NB4 (cell line): ENCODE measurements around the gene ARPC5L.
"Not testable (repeated sequence)": the region's sequence is repeated elsewhere in the genome, so short reads cannot be mapped to it uniquely, and the experiment has no call there.

Experiments
- DNase-seq: peaks from one replicate; pipeline ENCODE4 v3.0.0; 2010; ENCODE audit warnings: low read depth
- H3K4me3 ChIP-seq: one replicate; pipeline ENCODE4 v1.5.1; 2011; ENCODE audit warnings: mild to moderate bottlenecking, low read depth, low read length, moderate library complexity
- CTCF ChIP-seq: IDR thresholded peaks from one replicate; pipeline ENCODE4 v1.5.1; 2012; ENCODE audit warnings: low read depth, low read length
- MAX ChIP-seq: IDR thresholded peaks from 2 replicates; pipeline ENCODE4 v1.6.1; 2011; ENCODE audit warnings: low read depth, low read length
- MYC ChIP-seq: IDR thresholded peaks from 2 replicates; pipeline ENCODE4 v1.6.1; 2011; ENCODE audit warnings: low read depth, low read length
- POLR2A ChIP-seq: IDR thresholded peaks from 2 replicates; pipeline ENCODE4 v1.6.1; 2011; ENCODE audit warnings: mild to moderate bottlenecking; ENCODE audit not compliant: insufficient read length; ENCODE audit errors: extremely low read depth

Gene ARPC5L

GRCh38 chr9:124899845-124900244 lies 37.9 kb downstream of the ARPC5L start:
- TF ChIP-seq MYC (no peak), CTCF (no peak), MAX (no peak), POLR2A (no peak)
- no peak for DNase-seq
- no peak overlapping the region for H3K4me3 ChIP-seq

DNA sequence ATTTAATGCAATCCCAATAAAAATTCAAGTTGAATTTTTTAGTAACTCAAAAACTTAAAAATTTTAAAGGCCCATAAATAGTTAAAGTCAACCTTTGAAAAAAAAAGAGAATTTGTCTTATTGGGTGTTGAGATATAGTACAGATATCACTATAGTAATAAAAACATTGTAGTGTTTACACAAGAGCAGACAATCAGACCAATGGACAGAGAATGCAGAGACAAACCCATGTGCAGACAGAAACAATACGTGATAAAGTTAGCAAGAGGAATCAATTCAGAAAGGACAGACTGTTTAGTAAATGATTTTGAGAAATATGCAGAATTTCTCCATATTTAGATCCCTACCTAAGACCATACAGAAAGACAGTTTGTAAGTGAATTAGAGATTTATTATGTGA lies 45.0 kb downstream of the ARPC5L start:
- TF ChIP-seq MYC (no peak), POLR2A (no peak), CTCF (no peak), MAX (no peak)
- H3K4me3 ChIP-seq, result no peak overlapping the region
- no peak for DNase-seq

DNA sequence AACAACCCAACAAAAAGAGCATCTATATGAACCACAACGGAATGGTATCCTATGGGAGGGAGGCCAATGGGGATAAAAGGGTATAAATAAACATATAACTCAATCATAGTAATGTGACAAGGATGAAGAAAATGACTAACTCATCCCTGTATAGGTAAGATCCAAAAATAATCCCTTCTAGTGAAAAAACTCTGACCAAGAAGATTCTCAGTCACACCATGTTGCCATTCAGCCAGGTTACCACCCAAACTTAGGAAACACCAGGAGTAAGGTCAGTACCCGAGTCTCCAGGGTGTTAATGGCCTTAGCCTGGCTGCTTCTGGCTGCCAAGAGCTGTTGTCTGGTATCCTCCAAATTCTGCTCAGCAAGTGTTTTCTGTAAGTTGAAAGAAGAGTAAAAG lies 46.2 kb downstream of the ARPC5L start:
- DNase-seq, result peak; percentile 46
- TF ChIP-seq POLR2A, result no peak
- no peak for TF ChIP-seq MYC
- TF ChIP-seq CTCF, result no peak
- no peak for TF ChIP-seq MAX
- H3K4me3 ChIP-seq, result no peak overlapping the region

DNA sequence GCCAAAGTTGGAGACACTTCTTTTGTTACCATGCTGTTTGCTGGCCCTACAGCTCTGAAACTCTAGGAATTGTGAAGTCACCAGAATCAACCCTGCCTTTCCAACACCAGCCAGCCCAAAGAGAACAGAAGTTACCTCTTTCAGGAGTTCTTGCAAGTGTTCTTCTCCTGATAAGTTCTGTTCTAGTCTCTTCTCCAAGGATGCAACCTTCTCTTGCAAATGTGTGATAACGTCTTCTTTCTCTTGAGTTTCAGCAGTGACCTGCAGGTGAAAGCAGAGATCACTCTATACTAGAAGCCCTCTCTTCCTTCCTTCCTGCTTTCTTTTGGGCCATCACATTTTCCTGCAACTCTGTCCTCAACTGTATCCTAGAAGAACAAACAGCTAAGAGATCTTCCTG lies 49.8 kb downstream of the ARPC5L start:
- no peak for TF ChIP-seq CTCF
- no peak for TF ChIP-seq MYC
- no peak for TF ChIP-seq POLR2A
- TF ChIP-seq MAX, result no peak
- H3K4me3 ChIP-seq, result no peak overlapping the region
- no peak for DNase-seq

DNA sequence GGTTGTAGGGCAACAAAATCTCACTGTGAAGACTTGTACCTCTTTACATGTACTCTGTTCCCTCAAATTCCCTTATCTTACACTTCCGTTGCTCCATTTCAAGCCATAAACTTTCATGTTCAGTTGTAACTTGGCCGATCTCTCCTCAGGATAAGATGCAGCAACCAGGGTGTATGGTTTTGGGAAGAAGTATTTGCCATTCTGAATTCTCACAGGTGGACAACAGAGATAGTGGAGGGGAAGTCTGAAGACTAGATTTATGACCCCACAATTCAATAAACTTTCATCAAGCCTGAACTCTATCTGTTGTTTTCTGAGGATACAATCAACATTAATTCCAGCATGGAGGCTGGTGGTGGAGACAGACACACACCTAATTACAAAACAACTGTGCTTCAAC lies 51.4 kb downstream of the ARPC5L start:
- no peak overlapping the region for H3K4me3 ChIP-seq
- TF ChIP-seq CTCF, result no peak
- TF ChIP-seq MAX, result no peak
- no peak for TF ChIP-seq POLR2A
- TF ChIP-seq MYC, result no peak
- no peak for DNase-seq

DNA sequence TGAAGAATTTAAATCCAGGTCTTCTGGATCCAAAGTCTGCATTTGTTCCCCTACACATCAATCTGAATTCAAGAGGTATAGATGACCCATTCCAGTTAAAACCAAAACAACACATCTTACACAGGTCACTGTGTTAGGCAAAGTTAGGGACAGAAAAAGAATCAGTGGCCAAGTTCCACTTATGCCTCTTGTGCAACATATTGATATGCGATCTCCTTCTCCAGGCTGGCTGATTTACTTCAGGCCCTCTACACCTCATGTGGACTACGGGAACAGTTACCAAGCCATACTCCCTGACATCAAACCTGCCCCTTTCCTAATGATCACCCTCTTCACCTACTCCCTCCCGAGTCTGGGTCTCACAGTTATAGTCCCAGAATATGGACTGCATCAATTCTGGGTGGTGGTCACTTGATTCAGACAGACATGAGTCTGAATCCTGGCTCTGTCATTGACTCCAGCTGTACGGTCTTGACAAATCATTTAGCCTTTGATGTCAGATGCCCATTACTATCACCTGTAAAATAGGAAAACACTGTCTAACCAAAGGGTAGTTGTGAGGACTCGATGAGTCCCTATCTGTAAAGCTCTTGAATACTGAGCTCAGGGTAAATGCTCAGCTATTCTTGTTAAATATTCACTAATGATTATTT lies 52.9 kb downstream of the ARPC5L start:
- no peak overlapping the region for H3K4me3 ChIP-seq
- DNase-seq, result no peak
- TF ChIP-seq POLR2A, result no peak

GRCh38 chr9:124920394-124920793 lies 58.5 kb downstream of the ARPC5L start:
- H3K4me3 ChIP-seq, DNase-seq: not testable (repeated sequence)
